Fibroblast of the aortic adventitia (primary cell): Measurements from ENCODE around the gene NOS3. TPM values are rescaled to one million over a fixed set of nuclear protein-coding genes. Genes with fewer than 3 reads are reported as not detected.

Experiments
- DNase-seq: peaks from one replicate; pipeline ENCODE4 v3.0.0-alpha.2; 2010; ENCODE audit warnings: low read depth
- H3K4me3 ChIP-seq: 2 replicates; pipeline ENCODE4 v1.5.1; 2011; ENCODE audit warnings: low read depth, mild to moderate bottlenecking, control low read depth, low read length, moderate library complexity
- total RNA-seq: library from RNA; depleted of rRNA; stranded (reverse); fragments of >200 nt; gene quantifications from 2 replicates; pipeline ENCODE4 v1.2.3, GENCODE V29; 2012; ENCODE audit warnings: low replicate concordance
- TF ChIP-seq, protein P1 (sequence below): IDR thresholded peaks from 2 replicates; pipeline ENCODE4 v1.5.1; 2011; ENCODE audit warnings: mild to moderate bottlenecking, low read length, control low read depth, inconsistent platforms; ENCODE audit not compliant: insufficient read depth

The NOS3 gene
- total RNA-seq, 1 donor = 0.36 TPM

- TF ChIP-seq, protein P1, sequence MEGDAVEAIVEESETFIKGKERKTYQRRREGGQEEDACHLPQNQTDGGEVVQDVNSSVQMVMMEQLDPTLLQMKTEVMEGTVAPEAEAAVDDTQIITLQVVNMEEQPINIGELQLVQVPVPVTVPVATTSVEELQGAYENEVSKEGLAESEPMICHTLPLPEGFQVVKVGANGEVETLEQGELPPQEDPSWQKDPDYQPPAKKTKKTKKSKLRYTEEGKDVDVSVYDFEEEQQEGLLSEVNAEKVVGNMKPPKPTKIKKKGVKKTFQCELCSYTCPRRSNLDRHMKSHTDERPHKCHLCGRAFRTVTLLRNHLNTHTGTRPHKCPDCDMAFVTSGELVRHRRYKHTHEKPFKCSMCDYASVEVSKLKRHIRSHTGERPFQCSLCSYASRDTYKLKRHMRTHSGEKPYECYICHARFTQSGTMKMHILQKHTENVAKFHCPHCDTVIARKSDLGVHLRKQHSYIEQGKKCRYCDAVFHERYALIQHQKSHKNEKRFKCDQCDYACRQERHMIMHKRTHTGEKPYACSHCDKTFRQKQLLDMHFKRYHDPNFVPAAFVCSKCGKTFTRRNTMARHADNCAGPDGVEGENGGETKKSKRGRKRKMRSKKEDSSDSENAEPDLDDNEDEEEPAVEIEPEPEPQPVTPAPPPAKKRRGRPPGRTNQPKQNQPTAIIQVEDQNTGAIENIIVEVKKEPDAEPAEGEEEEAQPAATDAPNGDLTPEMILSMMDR = no peak
- no peak overlapping the region for H3K4me3 ChIP-seq
- DNase-seq = no peak
Observed at GRCh38 chr7:151005566-151005965, 14.7 kb downstream of the NOS3 start.

GRCh38 chr7:151006590-151007300 is 15.9 kb downstream of the NOS3 start:
- TF ChIP-seq, protein P1 = no peak

DNA sequence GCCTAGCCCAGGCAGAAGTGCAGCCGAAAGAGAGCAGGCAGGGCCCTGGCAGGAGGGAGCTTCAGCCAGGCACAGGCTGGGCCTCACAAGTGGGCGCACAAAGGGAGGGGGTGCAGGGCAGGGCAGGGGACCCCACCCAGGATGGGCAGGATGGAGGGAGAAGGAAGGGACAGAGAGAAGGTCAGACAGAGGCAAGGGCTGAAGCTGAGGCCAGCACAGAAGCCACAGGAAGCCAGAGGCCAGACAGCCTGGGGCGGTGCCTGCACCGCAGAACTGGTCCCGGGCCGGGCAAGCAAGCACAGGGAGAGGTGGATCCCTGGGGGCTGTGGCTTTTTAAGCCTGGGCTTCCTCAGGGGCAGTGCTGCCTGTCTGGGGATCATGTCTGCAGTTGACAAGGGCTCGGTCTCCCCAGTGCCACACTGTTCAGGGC is 16.7 kb downstream of the NOS3 start:
- H3K4me3 ChIP-seq = no peak overlapping the region
- peak; percentile 47 for DNase-seq
- TF ChIP-seq, protein P1 = no peak

More at GRCh38 chr7:151006590-151007300, 15.9 kb downstream of the NOS3 start:
- no peak for DNase-seq
- no peak overlapping the region for H3K4me3 ChIP-seq

DNA sequence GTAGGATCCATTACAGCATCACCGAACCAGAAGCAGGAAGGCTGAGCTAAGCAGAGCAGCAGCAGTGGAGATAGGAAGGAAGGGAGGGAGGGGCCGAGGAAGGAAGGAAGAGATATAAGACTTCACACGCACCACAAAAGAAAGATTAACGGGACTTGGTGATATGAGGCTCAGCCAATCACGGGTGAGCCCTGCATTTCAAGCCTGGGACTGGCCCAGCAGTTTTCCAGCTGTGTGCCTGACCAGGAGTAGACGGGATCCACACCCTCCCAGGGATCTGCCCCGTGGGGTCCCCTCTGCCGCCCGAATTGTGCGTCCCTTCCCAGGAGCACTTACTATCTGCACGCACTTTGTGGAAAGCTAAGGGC is 17.3 kb downstream of the NOS3 start:
- H3K4me3 ChIP-seq = no peak overlapping the region
- peak; percentile 47 for DNase-seq

GRCh38 chr7:151008511-151009323 is 17.9 kb downstream of the NOS3 start:
- H3K4me3 ChIP-seq = no peak overlapping the region
- TF ChIP-seq, protein P1 = peak; percentile 74
- peak; percentile 31 for DNase-seq

More for the DNA sequence above, 17.3 kb downstream of the NOS3 start:
- TF ChIP-seq, protein P1 = no peak

GRCh38 chr7:151009327-151010036 is 18.7 kb downstream of the NOS3 start:
- H3K4me3 ChIP-seq = no peak overlapping the region
- no peak for DNase-seq
- TF ChIP-seq, protein P1 = no peak
